ENCODE measurements around the gene RCOR1. TPM values are rescaled to one million over a fixed set of nuclear protein-coding genes. Genes with fewer than 3 reads are reported as not detected.

Gene RCOR1
- polyA plus RNA-seq, 5 donors, result 48.8 to 75.7 (median 65.7) TPM

- no peak for DNase-seq
Observed at GRCh38 chr14:102708494-102708893, 116.0 kb downstream of the RCOR1 start.

- no peak for DNase-seq
Observed at GRCh38 chr14:102711207-102711606, 118.8 kb downstream of the RCOR1 start.

- DNase-seq, result no peak
Observed at GRCh38 chr14:102711946-102712345, 119.5 kb downstream of the RCOR1 start.

- no peak for DNase-seq
Observed at GRCh38 chr14:102717276-102717675, 124.8 kb downstream of the RCOR1 start.

GRCh38 chr14:102722646-102723045 lies 130.2 kb downstream of the RCOR1 start:
- no peak for DNase-seq

GRCh38 chr14:102723650-102724049 lies 131.2 kb downstream of the RCOR1 start:
- no peak for DNase-seq

- no peak for DNase-seq
Observed at GRCh38 chr14:102726191-102726949, 133.9 kb downstream of the RCOR1 start.

- no peak for DNase-seq
Observed at GRCh38 chr14:102727336-102728095, 135.1 kb downstream of the RCOR1 start.

- DNase-seq, result no peak
Observed at GRCh38 chr14:102728501-102728900, 136.1 kb downstream of the RCOR1 start.

GRCh38 chr14:102729268-102729667 lies 136.8 kb downstream of the RCOR1 start:
- DNase-seq, result no peak

GRCh38 chr14:102729825-102730224 lies 137.4 kb downstream of the RCOR1 start:
- DNase-seq, result no peak

- DNase-seq, result no peak
Observed at GRCh38 chr14:102731101-102731870, 138.8 kb downstream of the RCOR1 start.

- DNase-seq, result no peak
Observed at GRCh38 chr14:102731871-102732800, 139.7 kb downstream of the RCOR1 start.

- no peak for DNase-seq
Observed at GRCh38 chr14:102732924-102733323, 140.5 kb downstream of the RCOR1 start.

GRCh38 chr14:102733326-102733725 lies 140.9 kb downstream of the RCOR1 start:
- no peak for DNase-seq

- DNase-seq, result no peak
Observed at GRCh38 chr14:102734436-102734835, 142.0 kb downstream of the RCOR1 start.

- DNase-seq, result no peak
Observed at GRCh38 chr14:102736956-102737355, 144.5 kb downstream of the RCOR1 start.

- DNase-seq, result no peak
Observed at GRCh38 chr14:102737402-102738372, 145.2 kb downstream of the RCOR1 start.

- DNase-seq, result no peak
Observed at GRCh38 chr14:102738373-102739189, 146.1 kb downstream of the RCOR1 start.

Measured in right lung (tissue), 5 donors.